CD4-positive, CD25-positive, alpha-beta regulatory T cell (primary cell): ENCODE data around the gene TIMP2. TPM values are rescaled to one million over a fixed set of nuclear protein-coding genes. Genes with fewer than 3 reads are reported as not detected.
"Not testable (repeated sequence)": the region's sequence is repeated elsewhere in the genome, so short reads cannot be mapped to it uniquely, and the experiment has no call there.

Source experiments
- ATAC-seq, 2 donors: fragments of 150-1000 bp; cut with Tn5 transposase; one replicate each; pipeline ENCODE4 v1.10.0; 2021; ENCODE audit warnings: low read depth in 2 of 2, moderate number of reproducible peaks in 2 of 2, moderate library complexity in 1 of 2
- DNase-seq, 3 donors: peaks; one replicate each; pipeline versions ENCODE4 v3.0.0 to v3.0.0-alpha.2; 2012 to 2022; ENCODE audit warnings: mixed read lengths in 1 of 3
- H3K27ac ChIP-seq: one replicate; pipeline ENCODE4 v1.7.0; 2013; ENCODE audit warnings: mild to moderate bottlenecking, low read length; ENCODE audit not compliant: insufficient read depth, poor library complexity, severe bottlenecking
- H3K27me3 ChIP-seq: one replicate; pipeline ENCODE4 v1.7.0; 2013; ENCODE audit warnings: low read length; ENCODE audit not compliant: control insufficient read depth, insufficient read depth
- H3K36me3 ChIP-seq: one replicate; pipeline ENCODE4 v1.7.0; 2013; ENCODE audit warnings: mild to moderate bottlenecking, low read length, moderate library complexity; ENCODE audit not compliant: control insufficient read depth, insufficient read depth
- H3K4me1 ChIP-seq: 2 replicates; pipeline ENCODE4 v1.7.0; 2013; ENCODE audit warnings: mild to moderate bottlenecking, low read length; ENCODE audit not compliant: insufficient read depth, control insufficient read depth, poor library complexity, severe bottlenecking
- H3K4me3 ChIP-seq: one replicate; pipeline ENCODE4 v1.7.0; 2013; ENCODE audit warnings: low read depth, mild to moderate bottlenecking, low read length, moderate library complexity
- H3K9me3 ChIP-seq, 2 experiments: 1 replicate in 1 of 2; 2 replicates in 1 of 2; pipeline ENCODE4 v1.7.0; 2013; ENCODE audit warnings: low read length in 2 of 2, mild to moderate bottlenecking in 1 of 2, moderate library complexity in 1 of 2; ENCODE audit not compliant: control insufficient read depth in 2 of 2
- H3K27ac Mint-ChIP-seq, 3 donors: one replicate each; pipeline ENCODE4 v1.8.0; 2020 to 2022; ENCODE audit warnings: mild to moderate bottlenecking in 3 of 3, mixed read lengths in 3 of 3, moderate library complexity in 2 of 3
- H3K27me3 Mint-ChIP-seq: one replicate; pipeline ENCODE4 v1.8.0; 2022; ENCODE audit warnings: mild to moderate bottlenecking, mixed read lengths
- H3K36me3 Mint-ChIP-seq: one replicate; pipeline ENCODE4 v1.8.0; 2020; ENCODE audit warnings: mixed read lengths
- H3K4me1 Mint-ChIP-seq, 4 donors: one replicate each; pipeline ENCODE4 v1.8.0; 2020 to 2022; ENCODE audit warnings: mixed read lengths in 4 of 4, mild to moderate bottlenecking in 1 of 4
- H3K4me3 Mint-ChIP-seq, 4 donors: one replicate each; pipeline ENCODE4 v1.8.0; 2020 to 2022; ENCODE audit warnings: mild to moderate bottlenecking in 4 of 4, mixed read lengths in 4 of 4, moderate library complexity in 3 of 4
- H3K9me3 Mint-ChIP-seq, 7 donors: one replicate each; pipeline ENCODE4 v1.8.0; 2020 to 2022; ENCODE audit warnings: mixed read lengths in 7 of 7, mild to moderate bottlenecking in 3 of 7, moderate library complexity in 2 of 7
- polyA plus RNA-seq, 4 donors: library from polyadenylated mRNA; unstranded; fragments of 300-500 nt; fragmentation: Illumina TruSeq; gene quantifications; one replicate each; pipeline ENCODE4 v1.2.3, GENCODE V29; 2021
- total RNA-seq: library from RNA; stranded (reverse); gene quantifications from one replicate; pipeline ENCODE4 v1.2.3, GENCODE V29; 2022

Gene TIMP2
- total and polyA plus RNA-seq, 5 donors from 2014 or later: 0.29 to 6.5 (median 0.40) TPM; not detected in 1

DNA sequence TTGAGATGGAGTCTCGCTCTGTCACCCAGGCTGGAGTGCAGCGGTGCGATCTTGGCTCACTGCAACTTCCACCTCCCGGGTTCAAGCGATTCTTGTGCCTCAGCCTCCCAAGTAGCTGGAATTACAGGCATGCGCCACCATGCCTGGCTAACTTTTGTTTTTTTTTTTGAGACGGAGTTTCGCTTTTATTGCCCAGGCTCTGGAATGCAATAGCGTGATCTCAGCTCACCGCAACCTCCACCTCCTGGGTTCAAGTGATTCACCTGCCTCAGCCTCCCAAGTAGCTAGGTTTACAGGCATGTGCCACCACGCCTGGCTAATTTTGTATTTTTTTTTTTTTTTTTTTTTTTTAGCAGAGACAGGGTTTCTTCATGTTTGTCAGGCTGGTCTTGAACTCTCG is 20.3 kb upstream of the TIMP2 start:
- not testable (repeated sequence) for H3K36me3 ChIP-seq, H3K4me3 Mint-ChIP-seq, H3K36me3 Mint-ChIP-seq, H3K4me1 Mint-ChIP-seq, H3K27me3 ChIP-seq, H3K4me3 ChIP-seq, ATAC-seq, H3K27ac Mint-ChIP-seq, H3K4me1 ChIP-seq, H3K9me3 ChIP-seq, H3K9me3 Mint-ChIP-seq, H3K27me3 Mint-ChIP-seq, H3K27ac ChIP-seq, DNase-seq

DNA sequence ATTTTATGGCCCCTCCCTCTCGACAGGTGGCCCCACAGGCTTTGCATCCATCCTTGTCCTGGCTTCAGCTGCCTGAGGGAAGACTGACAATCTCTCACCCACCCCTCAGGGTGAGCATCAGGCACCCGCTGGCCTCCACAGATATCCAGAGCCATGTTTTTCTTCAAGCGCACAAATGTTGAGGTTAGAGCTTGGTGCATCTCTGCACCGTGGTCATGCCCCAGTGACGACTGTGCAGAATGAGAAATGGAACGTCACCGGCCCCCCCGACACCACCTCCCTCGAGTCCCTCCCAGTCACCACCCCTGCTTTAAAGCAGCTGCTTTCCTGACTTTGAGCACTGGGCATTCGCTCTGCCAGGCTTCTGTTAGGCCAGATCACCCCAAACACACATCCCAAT is 19.8 kb upstream of the TIMP2 start:
- Mint-ChIP-seq H3K27ac (no peak overlapping the region), H3K36me3 (no peaks in the 10 kb centered on the region), H3K4me1 (peaks cover 0 to 4% (median 0%) of the 10 kb centered on the region in 4 donors), H3K9me3 (peaks cover 0 to 5% (median 0%) of the 10 kb centered on the region in 7 donors), H3K27me3 (peaks cover 5% of the 10 kb centered on the region), H3K4me3 (no peak overlapping the region)
- H3K27me3 ChIP-seq: no peaks in the 10 kb centered on the region
- H3K9me3 ChIP-seq: peaks cover 0 to 2% of the 10 kb centered on the region in 2 experiments
- H3K4me3 ChIP-seq: no peak overlapping the region
- ATAC-seq: no peak
- no peak overlapping the region for H3K27ac ChIP-seq
- no peak for DNase-seq
- H3K4me1 ChIP-seq: no peaks in the 10 kb centered on the region
- no peaks in the 10 kb centered on the region for H3K36me3 ChIP-seq

DNA sequence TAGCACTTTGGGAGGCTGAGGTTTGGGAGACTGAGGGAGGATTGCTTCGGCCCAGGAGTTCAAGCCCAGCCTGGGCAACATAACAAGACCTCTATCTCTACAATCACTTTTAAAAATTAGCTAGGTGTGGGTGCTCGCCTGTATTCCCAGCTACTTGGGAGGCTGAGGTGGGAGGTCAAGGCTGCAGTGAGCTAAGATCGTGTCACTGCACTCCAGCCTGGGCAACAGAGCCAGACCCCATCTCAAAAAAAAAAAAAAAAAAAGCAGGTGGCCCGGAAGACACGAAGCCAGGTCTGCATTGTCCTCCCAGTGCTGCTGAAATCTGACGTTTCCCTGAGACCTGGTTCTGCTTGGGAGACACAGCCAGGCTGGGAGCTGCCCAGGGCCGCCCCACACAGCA is 18.8 kb upstream of the TIMP2 start:
- H3K4me1 Mint-ChIP-seq: peaks cover 0 to 4% (median 0%) of the 10 kb centered on the region in 4 donors
- no peak for DNase-seq
- Histone ChIP-seq H3K36me3 (no peaks in the 10 kb centered on the region), H3K4me3 (no peak overlapping the region), H3K27me3 (no peaks in the 10 kb centered on the region), H3K27ac (no peak overlapping the region), H3K4me1 (no peaks in the 10 kb centered on the region), H3K9me3 (no peaks in the 10 kb centered on the region)
- no peak overlapping the region for H3K4me3 Mint-ChIP-seq
- peaks cover 5% of the 10 kb centered on the region for H3K27me3 Mint-ChIP-seq
- ATAC-seq: no peak
- H3K36me3 Mint-ChIP-seq: no peaks in the 10 kb centered on the region
- H3K9me3 Mint-ChIP-seq: peaks cover 0 to 2% (median 0%) of the 10 kb centered on the region in 7 donors
- H3K27ac Mint-ChIP-seq: no peak overlapping the region

DNA sequence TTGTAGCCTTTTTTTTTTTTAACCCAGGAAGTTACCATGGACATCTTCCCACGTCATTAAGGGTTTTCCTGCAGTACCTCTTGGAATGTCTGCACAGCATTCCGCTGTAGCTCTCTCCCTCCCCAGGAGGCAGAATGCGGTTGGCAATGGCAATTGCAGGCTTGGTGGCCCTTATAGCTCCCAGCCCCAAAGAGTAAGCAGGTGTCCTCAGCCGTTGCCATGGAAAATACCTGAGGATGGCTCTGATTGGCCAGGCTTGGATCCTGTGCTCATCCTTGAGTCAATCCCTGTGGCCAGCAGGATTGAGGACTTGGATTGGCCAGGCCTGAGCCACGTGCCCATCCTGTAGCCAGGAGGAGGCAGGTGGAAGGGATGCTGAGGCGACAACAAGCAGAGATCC is 15.5 kb upstream of the TIMP2 start:
- H3K36me3 Mint-ChIP-seq: no peaks in the 10 kb centered on the region
- no peaks in the 10 kb centered on the region for H3K36me3 ChIP-seq
- no peak overlapping the region for H3K27ac ChIP-seq
- H3K9me3 ChIP-seq: no peaks in the 10 kb centered on the region
- H3K4me1 ChIP-seq: no peaks in the 10 kb centered on the region
- no peak for DNase-seq
- H3K27ac Mint-ChIP-seq: no peak overlapping the region
- no peak overlapping the region for H3K4me3 Mint-ChIP-seq
- peaks cover 0 to 2% (median 0%) of the 10 kb centered on the region in 7 donors for H3K9me3 Mint-ChIP-seq
- no peak overlapping the region for H3K4me3 ChIP-seq
- H3K27me3 Mint-ChIP-seq: no peaks in the 10 kb centered on the region
- H3K27me3 ChIP-seq: no peaks in the 10 kb centered on the region
- H3K4me1 Mint-ChIP-seq: peaks cover 0 to 2% (median 0%) of the 10 kb centered on the region in 4 donors
- no peak for ATAC-seq

DNA sequence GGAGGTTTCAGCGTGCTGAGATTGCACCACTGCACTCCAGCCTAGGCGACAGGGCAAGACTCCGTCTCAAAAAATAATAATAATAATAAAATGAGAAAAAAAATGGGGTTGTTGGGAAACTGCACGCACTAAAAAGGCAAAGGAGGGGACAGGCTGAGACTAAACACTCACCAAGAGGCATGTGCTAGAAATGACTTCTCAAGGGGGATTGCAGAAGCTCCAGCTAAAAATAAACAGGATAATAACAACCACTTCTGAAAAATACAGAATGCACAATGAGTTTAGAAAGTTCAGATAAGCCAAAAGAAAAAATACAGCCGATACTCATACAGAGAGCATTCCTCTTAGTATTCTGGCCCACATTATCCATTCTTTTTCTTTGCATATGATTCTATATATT is 15.1 kb upstream of the TIMP2 start:
- no peaks in the 10 kb centered on the region for H3K27me3 ChIP-seq
- H3K27ac ChIP-seq: no peak overlapping the region
- H3K36me3 Mint-ChIP-seq: no peaks in the 10 kb centered on the region
- peaks cover 0 to 5% (median 0%) of the 10 kb centered on the region in 7 donors for H3K9me3 Mint-ChIP-seq
- H3K4me1 Mint-ChIP-seq: peaks cover 0 to 2% (median 0%) of the 10 kb centered on the region in 4 donors
- no peak overlapping the region for H3K4me3 Mint-ChIP-seq
- H3K27ac Mint-ChIP-seq: no peak overlapping the region
- H3K36me3 ChIP-seq: no peaks in the 10 kb centered on the region
- ATAC-seq (no peak), DNase-seq (no peak)
- H3K4me1 ChIP-seq: no peaks in the 10 kb centered on the region
- no peaks in the 10 kb centered on the region for H3K9me3 ChIP-seq
- H3K4me3 ChIP-seq: no peak overlapping the region
- H3K27me3 Mint-ChIP-seq: no peaks in the 10 kb centered on the region

DNA sequence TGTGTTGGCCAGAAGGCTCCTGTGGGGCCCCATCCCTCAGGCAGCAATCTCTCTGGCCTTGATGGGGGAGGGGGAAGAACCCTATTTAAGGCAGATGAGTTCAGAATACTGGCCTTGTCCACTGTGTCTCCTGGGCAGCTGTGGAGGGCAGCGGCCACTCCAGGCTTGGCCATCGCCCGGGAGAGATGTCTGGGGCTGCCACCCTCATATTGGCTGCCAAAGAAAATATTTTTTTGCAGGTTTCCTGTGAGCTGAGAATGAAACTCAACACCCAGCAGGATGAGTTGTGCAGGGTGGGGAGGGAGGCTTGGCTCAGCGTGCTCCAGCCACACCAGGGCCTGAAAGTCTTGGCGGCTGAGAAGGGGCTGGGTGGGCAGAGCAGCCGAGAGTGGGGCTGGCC is 14.4 kb upstream of the TIMP2 start:
- Histone ChIP-seq H3K4me3 (no peak overlapping the region), H3K4me1 (no peaks in the 10 kb centered on the region), H3K27me3 (no peaks in the 10 kb centered on the region), H3K36me3 (no peaks in the 10 kb centered on the region), H3K27ac (no peak overlapping the region), H3K9me3 (no peaks in the 10 kb centered on the region)
- Mint-ChIP-seq H3K27me3 (peaks cover under 1% of the 10 kb centered on the region), H3K27ac (no peak overlapping the region), H3K36me3 (no peaks in the 10 kb centered on the region), H3K9me3 (peaks cover 0 to 5% (median 0%) of the 10 kb centered on the region in 7 donors), H3K4me3 (no peak overlapping the region), H3K4me1 (no peaks in the 10 kb centered on the region)
- ATAC-seq (no peak), DNase-seq (no peak)

DNA sequence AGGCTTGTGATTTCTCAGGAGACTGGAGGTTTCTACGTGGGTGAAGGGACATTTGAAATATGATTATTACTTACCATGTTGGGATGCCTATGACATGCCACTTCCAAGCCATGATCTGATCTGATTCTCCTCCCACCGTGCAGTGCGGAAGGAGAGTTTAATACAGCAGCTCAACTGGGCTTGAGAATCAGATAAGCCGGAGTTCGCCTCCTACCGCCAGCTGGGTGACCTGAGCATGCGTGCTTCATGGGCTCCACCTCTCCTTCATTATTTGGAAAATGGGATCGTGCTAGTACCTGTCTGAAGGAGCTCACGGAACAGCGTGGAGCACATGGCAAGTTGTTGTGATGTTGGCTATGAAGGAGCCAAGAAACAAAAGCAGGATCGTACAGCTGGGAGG is 12.4 kb upstream of the TIMP2 start:
- Histone ChIP-seq H3K4me3 (no peak overlapping the region), H3K4me1 (peaks cover 9% of the 10 kb centered on the region), H3K9me3 (no peaks in the 10 kb centered on the region), H3K27ac (no peak overlapping the region), H3K27me3 (no peaks in the 10 kb centered on the region), H3K36me3 (no peaks in the 10 kb centered on the region)
- no peak for ATAC-seq
- peaks cover 0 to 5% (median 0%) of the 10 kb centered on the region in 7 donors for H3K9me3 Mint-ChIP-seq
- no peak overlapping the region for H3K27ac Mint-ChIP-seq
- H3K27me3 Mint-ChIP-seq: peaks cover 6% of the 10 kb centered on the region
- H3K36me3 Mint-ChIP-seq: no peaks in the 10 kb centered on the region
- DNase-seq: no peak
- H3K4me3 Mint-ChIP-seq: no peak overlapping the region
- peaks cover 0 to 11% (median 2%) of the 10 kb centered on the region in 4 donors for H3K4me1 Mint-ChIP-seq

DNA sequence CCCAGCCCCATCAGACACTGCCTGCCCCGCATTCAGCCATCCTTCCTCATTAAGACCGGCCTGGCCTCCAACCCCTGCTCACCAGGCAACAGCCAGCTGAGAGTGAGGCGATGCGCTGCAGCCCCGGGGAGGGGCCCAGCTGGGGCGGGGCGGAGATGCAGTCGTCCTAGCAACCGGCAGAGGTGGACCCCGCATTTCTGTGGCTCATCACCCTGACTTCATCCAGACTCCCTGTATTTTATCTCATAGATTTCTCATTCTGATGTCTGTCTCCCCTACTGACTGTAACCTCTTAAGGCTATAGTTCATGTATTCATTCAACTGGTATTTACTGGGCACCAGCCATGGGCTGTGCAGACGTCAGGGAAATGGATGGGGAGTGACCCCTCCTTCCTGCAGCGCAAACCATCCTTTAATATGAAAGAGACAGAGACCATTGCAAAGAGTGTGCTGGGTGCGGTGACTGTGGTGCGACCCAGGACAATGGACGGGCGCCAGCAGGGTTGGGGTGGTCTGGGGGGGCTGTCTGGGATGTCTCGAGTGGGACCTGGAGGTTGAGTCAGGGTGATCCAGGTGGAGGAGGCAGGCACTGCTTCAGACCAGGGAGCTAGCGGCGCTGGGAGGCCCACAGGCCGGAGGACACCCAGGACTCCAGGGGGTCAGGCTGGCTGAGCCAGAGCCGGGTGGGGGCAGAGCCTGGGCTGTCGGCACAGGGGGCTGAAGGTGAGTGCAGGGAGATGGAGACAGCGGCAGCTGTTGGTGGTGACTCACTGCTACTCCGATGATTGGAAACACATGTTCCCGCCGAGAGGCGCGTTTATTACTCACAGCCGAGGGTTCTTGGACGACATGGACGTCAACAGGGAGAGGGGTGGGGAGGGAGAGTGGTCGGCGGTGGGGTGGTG is 10.5 kb upstream of the TIMP2 start:
- Histone ChIP-seq H3K27ac (no peak overlapping the region), H3K4me3 (no peak overlapping the region), H3K27me3 (no peaks in the 10 kb centered on the region), H3K9me3 (no peaks in the 10 kb centered on the region), H3K36me3 (no peaks in the 10 kb centered on the region), H3K4me1 (peaks cover 9% of the 10 kb centered on the region)
- no peak for DNase-seq
- H3K27me3 Mint-ChIP-seq: peaks cover 14% of the 10 kb centered on the region
- H3K4me3 Mint-ChIP-seq: no peak overlapping the region
- H3K9me3 Mint-ChIP-seq: peaks cover 0 to 3% (median 0%) of the 10 kb centered on the region in 7 donors
- H3K36me3 Mint-ChIP-seq: no peaks in the 10 kb centered on the region
- H3K27ac Mint-ChIP-seq: no peak overlapping the region
- H3K4me1 Mint-ChIP-seq: peaks cover 0 to 11% (median 4%) of the 10 kb centered on the region in 4 donors
- ATAC-seq: no peak
